Neuronal stem cell (in vitro differentiated cells): Measurements from ENCODE around the gene RNF224.
"Not testable (repeated sequence)": the region's sequence is repeated elsewhere in the genome, so short reads cannot be mapped to it uniquely, and the experiment has no call there.

ENCODE experiments used
- DNase-seq: peaks from one replicate; pipeline ENCODE4 v3.0.0-alpha.2; 2013; ENCODE audit warnings: low spot score
- H2AFZ ChIP-seq: one replicate; pipeline ENCODE4 v1.6.1; 2013; ENCODE audit warnings: mild to moderate bottlenecking, low read length, inconsistent platforms
- H2AK5ac ChIP-seq: 2 replicates; pipeline ENCODE4 v1.6.1; 2013; ENCODE audit warnings: low read depth, mild to moderate bottlenecking, inconsistent platforms, low read length, moderate library complexity, mixed read lengths
- H2BK120ac ChIP-seq: 2 replicates; pipeline ENCODE4 v1.6.1; 2013; ENCODE audit warnings: low read depth, mild to moderate bottlenecking, inconsistent platforms, low read length, moderate library complexity, mixed read lengths
- H2BK12ac ChIP-seq: one replicate; pipeline ENCODE4 v1.6.1; 2013; ENCODE audit warnings: low read length, inconsistent platforms
- H2BK15ac ChIP-seq: 2 replicates; pipeline ENCODE4 v1.6.1; 2013; ENCODE audit warnings: mild to moderate bottlenecking, low read length, inconsistent platforms, mixed read lengths
- H2BK5ac ChIP-seq: one replicate; pipeline ENCODE4 v1.6.1; 2013; ENCODE audit warnings: inconsistent platforms, mild to moderate bottlenecking, low read length, moderate library complexity
- H3K14ac ChIP-seq: one replicate; pipeline ENCODE4 v1.6.1; 2013; ENCODE audit warnings: low read length, inconsistent platforms
- H3K18ac ChIP-seq: 2 replicates; pipeline ENCODE4 v1.6.1; 2013; ENCODE audit warnings: low read length, inconsistent platforms
- H3K23ac ChIP-seq: 2 replicates; pipeline ENCODE4 v1.6.1; 2013; ENCODE audit warnings: low read depth, mild to moderate bottlenecking, mixed read lengths, low read length, inconsistent platforms; ENCODE audit not compliant: poor library complexity
- H3K27ac ChIP-seq: replicated peaks from 3 replicates; pipeline ENCODE4 v1.5.1; 2013; ENCODE audit warnings: low read length, inconsistent platforms
- H3K27me3 ChIP-seq, 3 experiments: 2 replicates each; pipeline ENCODE4 v1.6.1; 2013; ENCODE audit warnings: low read length in 3 of 3, mild to moderate bottlenecking in 2 of 3, inconsistent platforms in 1 of 3, low read depth in 1 of 3, mixed read lengths in 1 of 3, moderate library complexity in 1 of 3; ENCODE audit not compliant: control insufficient read depth in 3 of 3, insufficient read depth in 3 of 3
- H3K36me3 ChIP-seq, 2 donors: replicated peaks in 1 of 2; 2 replicates each; pipeline ENCODE4 v1.6.1; 2013; ENCODE audit warnings: low read length in 2 of 2; ENCODE audit not compliant: control insufficient read depth in 2 of 2, insufficient read depth in 2 of 2
- H3K4ac ChIP-seq: 2 replicates; pipeline ENCODE4 v1.6.1; 2013; ENCODE audit warnings: inconsistent platforms, mild to moderate bottlenecking, low read length, moderate library complexity
- H3K4me1 ChIP-seq, 2 donors: 1 replicate in 1 of 2; 2 replicates in 1 of 2; pipeline ENCODE4 v1.6.1; 2013; ENCODE audit warnings: low read length in 2 of 2, low read depth in 1 of 2; ENCODE audit not compliant: control insufficient read depth in 2 of 2, insufficient read depth in 1 of 2
- H3K4me2 ChIP-seq: one replicate; pipeline ENCODE4 v1.6.1; 2013; ENCODE audit warnings: mild to moderate bottlenecking, low read length, inconsistent platforms; ENCODE audit not compliant: insufficient read depth, poor library complexity, severe bottlenecking
- H3K4me3 ChIP-seq, 2 donors: 2 replicates each; pipeline ENCODE4 v1.5.1; 2013; ENCODE audit warnings: low read length in 2 of 2, mild to moderate bottlenecking in 2 of 2, inconsistent platforms in 1 of 2, moderate library complexity in 1 of 2
- H3K79me1 ChIP-seq: one replicate; pipeline ENCODE4 v1.6.1; 2013; ENCODE audit warnings: low read depth, mild to moderate bottlenecking, inconsistent platforms, low read length, moderate library complexity
- H3K9ac ChIP-seq: one replicate; pipeline ENCODE4 v1.6.1; 2013; ENCODE audit warnings: mild to moderate bottlenecking, low read depth, low read length, inconsistent platforms; ENCODE audit not compliant: poor library complexity
- H3K9me3 ChIP-seq, 2 donors: replicated peaks in 1 of 2; 2 replicates each; pipeline versions ENCODE3 to v1.6.1; 2013; ENCODE audit warnings: low read length in 2 of 2, mild to moderate bottlenecking in 2 of 2, inconsistent platforms in 1 of 2, low read depth in 1 of 2, mixed read lengths in 1 of 2, moderate library complexity in 1 of 2; ENCODE audit not compliant: control insufficient read depth in 2 of 2, insufficient read depth in 1 of 2
- H4K8ac ChIP-seq: one replicate; pipeline ENCODE4 v1.6.1; 2013; ENCODE audit warnings: low read depth, mild to moderate bottlenecking, inconsistent platforms, low read length, moderate library complexity
- H4K91ac ChIP-seq: one replicate; pipeline ENCODE4 v1.6.1; 2013; ENCODE audit warnings: low read length, low read depth, mild to moderate bottlenecking, inconsistent platforms; ENCODE audit not compliant: poor library complexity
- WGBS, 2 donors: extraction: QIAGEN DNeasy Blood & Tissue Kit; methylation state at CpG; one replicate each; pipeline ENCODE4 v1.1.7; 2013; ENCODE audit warnings: missing lambda C conversion rate in 2 of 2, mixed read lengths in 1 of 2; ENCODE audit not compliant: insufficient read length in 2 of 2, insufficient replicate concordance in 1 of 2; ENCODE audit errors: extremely low coverage in 2 of 2; 5-methylcytosine and 5-hydroxymethylcytosine counted together

RNF224 gene

GRCh38 chr9:137262173-137262908 lies 35.0 kb downstream of the RNF224 start:
- not testable (repeated sequence) for H3K9me3 ChIP-seq, H3K27ac ChIP-seq, H2AFZ ChIP-seq, H3K14ac ChIP-seq, H4K91ac ChIP-seq, H4K8ac ChIP-seq, H2BK15ac ChIP-seq, H3K27me3 ChIP-seq, H3K4ac ChIP-seq, H2BK5ac ChIP-seq, H3K4me3 ChIP-seq, H2BK120ac ChIP-seq, H3K79me1 ChIP-seq, H2BK12ac ChIP-seq, H3K23ac ChIP-seq, H2AK5ac ChIP-seq, H3K4me1 ChIP-seq, DNase-seq, H3K9ac ChIP-seq, H3K18ac ChIP-seq, H3K4me2 ChIP-seq
- no CpG with 5 or more reads among the region's 15 CpGs for WGBS, 2 donors
- H3K36me3 ChIP-seq, result peaks cover 35 to 73% of the 10 kb centered on the region in 2 donors

GRCh38 chr9:137262909-137263285 lies 35.6 kb downstream of the RNF224 start:
- Histone ChIP-seq H3K4me3 (no peak overlapping the region), H2BK15ac (no peak overlapping the region), H3K18ac (no peak overlapping the region), H3K27me3 (no peaks in the 10 kb centered on the region), H2AK5ac (no peak overlapping the region), H4K91ac (no peak overlapping the region), H4K8ac (no peak overlapping the region), H3K4me2 (no peak overlapping the region), H3K79me1 (peaks cover 5% of the 10 kb centered on the region), H3K14ac (no peak overlapping the region), H3K36me3 (peaks cover 35 to 74% of the 10 kb centered on the region in 2 donors), H2AFZ (no peak overlapping the region), H2BK5ac (no peak overlapping the region), H3K4ac (no peak overlapping the region), H2BK120ac (no peak overlapping the region), H3K9ac (peak overlapping the region; percentile 50), H3K9me3 (no peaks in the 10 kb centered on the region), H3K27ac (no peak overlapping the region), H3K23ac (peak overlapping the region; percentile 96), H3K4me1 (no peaks in the 10 kb centered on the region), H2BK12ac (peak overlapping the region; percentile 58)
- no CpG with 5 or more reads among the region's 24 CpGs for WGBS, 2 donors
- no peak for DNase-seq

GRCh38 chr9:137263506-137263905 lies 36.2 kb downstream of the RNF224 start:
- no peak overlapping the region for H3K18ac ChIP-seq
- no peak overlapping the region for H4K8ac ChIP-seq
- H2AFZ ChIP-seq, result no peak overlapping the region
- no peak overlapping the region for H2BK120ac ChIP-seq
- peaks cover 5% of the 10 kb centered on the region for H3K79me1 ChIP-seq
- H3K9me3 ChIP-seq, result no peaks in the 10 kb centered on the region
- no peak overlapping the region for H3K27ac ChIP-seq
- H3K4ac ChIP-seq, result no peak overlapping the region
- DNase-seq, result no peak
- H3K36me3 ChIP-seq, result peaks cover 33 to 74% of the 10 kb centered on the region in 2 donors
- no peak overlapping the region for H2BK15ac ChIP-seq
- H2BK12ac ChIP-seq, result no peak overlapping the region
- H2BK5ac ChIP-seq, result no peak overlapping the region
- H3K4me1 ChIP-seq, result no peaks in the 10 kb centered on the region
- no peak overlapping the region for H3K9ac ChIP-seq
- no peak overlapping the region for H3K4me3 ChIP-seq
- WGBS, 2 donors, result no CpG with 5 or more reads among the region's 10 CpGs
- H3K27me3 ChIP-seq, result no peaks in the 10 kb centered on the region
- H3K4me2 ChIP-seq, result no peak overlapping the region
- H3K23ac ChIP-seq, result no peak overlapping the region
- H3K14ac ChIP-seq, result no peak overlapping the region
- H4K91ac ChIP-seq, result no peak overlapping the region
- no peak overlapping the region for H2AK5ac ChIP-seq

- no peak overlapping the region for H2BK12ac ChIP-seq
- no peak overlapping the region for H2BK15ac ChIP-seq
- H3K9me3 ChIP-seq, result no peaks in the 10 kb centered on the region
- no peak overlapping the region for H4K8ac ChIP-seq
- no peak overlapping the region for H4K91ac ChIP-seq
- peaks cover 35 to 74% of the 10 kb centered on the region in 2 donors for H3K36me3 ChIP-seq
- H3K4me1 ChIP-seq, result no peaks in the 10 kb centered on the region
- no peak overlapping the region for H3K18ac ChIP-seq
- no peak overlapping the region for H2BK5ac ChIP-seq
- no peak overlapping the region for H2BK120ac ChIP-seq
- DNase-seq, result no peak
- H2AK5ac ChIP-seq, result no peak overlapping the region
- no peak overlapping the region for H3K14ac ChIP-seq
- no peak overlapping the region for H3K23ac ChIP-seq
- H3K79me1 ChIP-seq, result peaks cover 5% of the 10 kb centered on the region
- H3K27me3 ChIP-seq, result no peaks in the 10 kb centered on the region
- H3K4ac ChIP-seq, result no peak overlapping the region
- WGBS, 2 donors, result no CpG with 5 or more reads among the region's 22 CpGs
- no peak overlapping the region for H3K27ac ChIP-seq
- no peak overlapping the region for H2AFZ ChIP-seq
- no peak overlapping the region for H3K4me3 ChIP-seq
- no peak overlapping the region for H3K9ac ChIP-seq
- H3K4me2 ChIP-seq, result no peak overlapping the region
These were observed 36.8 kb downstream of the RNF224 start for GRCh38 chr9:137264067-137264466.
